Muscle layer of duodenum (tissue), 2 donors: ENCODE measurements around the gene HERC5.
A peak's percentile ranks its signal among the peaks of the same experiment; 100 is the strongest.

ENCODE experiments used
- H3K27ac ChIP-seq: one replicate; pipeline ENCODE4 v1.7.0; 2013; ENCODE audit warnings: mild to moderate bottlenecking, low read length
- H3K27me3 ChIP-seq: one replicate; pipeline ENCODE4 v1.7.0; 2013; ENCODE audit warnings: low read depth, mild to moderate bottlenecking, control low read depth, low read length
- H3K36me3 ChIP-seq, 2 donors: one replicate each; pipeline ENCODE4 v1.7.0; 2013; ENCODE audit warnings: low read length in 2 of 2, control low read depth in 1 of 2, mild to moderate bottlenecking in 1 of 2; ENCODE audit not compliant: insufficient read depth in 2 of 2, control insufficient read depth in 1 of 2
- H3K4me1 ChIP-seq, 2 donors: one replicate each; pipeline ENCODE4 v1.7.0; 2013; ENCODE audit warnings: low read length in 2 of 2, mild to moderate bottlenecking in 2 of 2, control low read depth in 1 of 2, moderate library complexity in 1 of 2; ENCODE audit not compliant: insufficient read depth in 2 of 2, control insufficient read depth in 1 of 2
- H3K4me3 ChIP-seq, 2 donors: one replicate each; pipeline ENCODE4 v1.7.0; 2013; ENCODE audit warnings: low read length in 2 of 2, low read depth in 1 of 2, mild to moderate bottlenecking in 1 of 2
- H3K9me3 ChIP-seq, 2 donors: one replicate each; pipeline ENCODE4 v1.7.0; 2013; ENCODE audit warnings: low read length in 2 of 2, control low read depth in 1 of 2, mild to moderate bottlenecking in 1 of 2; ENCODE audit not compliant: control insufficient read depth in 1 of 2
- donor health status: healthy.

Gene HERC5

GRCh38 chr4:88448889-88449288 lies 8.0 kb upstream of the HERC5 start:
- Histone ChIP-seq H3K4me3 (no peak overlapping the region), H3K27me3 (no peaks in the 10 kb centered on the region), H3K36me3 (no peaks in the 10 kb centered on the region), H3K4me1 (no peaks in the 10 kb centered on the region), H3K9me3 (no peaks in the 10 kb centered on the region), H3K27ac (no peak overlapping the region)

- H3K36me3 ChIP-seq = no peaks in the 10 kb centered on the region
- H3K27ac ChIP-seq = no peak overlapping the region
- H3K27me3 ChIP-seq = no peaks in the 10 kb centered on the region
- H3K4me3 ChIP-seq = no peak overlapping the region
- no peaks in the 10 kb centered on the region for H3K9me3 ChIP-seq
- no peaks in the 10 kb centered on the region for H3K4me1 ChIP-seq
These were observed 7.6 kb upstream of the HERC5 start for GRCh38 chr4:88449290-88449689.

- Histone ChIP-seq H3K36me3 (no peaks in the 10 kb centered on the region), H3K4me3 (no peak overlapping the region), H3K4me1 (no peaks in the 10 kb centered on the region), H3K27ac (no peak overlapping the region), H3K27me3 (no peaks in the 10 kb centered on the region), H3K9me3 (no peaks in the 10 kb centered on the region)
These were observed 5.7 kb upstream of the HERC5 start for GRCh38 chr4:88451205-88451604.

- Histone ChIP-seq H3K27ac (no peak overlapping the region), H3K36me3 (no peaks in the 10 kb centered on the region), H3K4me3 (no peak overlapping the region), H3K9me3 (no peaks in the 10 kb centered on the region), H3K4me1 (no peaks in the 10 kb centered on the region), H3K27me3 (no peaks in the 10 kb centered on the region)
These were observed 4.0 kb upstream of the HERC5 start for GRCh38 chr4:88452912-88453311.

GRCh38 chr4:88457307-88458103 lies 586 bp downstream of the HERC5 start:
- peak overlapping the region; percentile 69 to 87 for H3K4me3 ChIP-seq
- H3K27me3 ChIP-seq = no peaks in the 10 kb centered on the region
- H3K27ac ChIP-seq = no peak overlapping the region
- peaks cover 6% of the 10 kb centered on the region in 2 donors for H3K36me3 ChIP-seq
- no peaks in the 10 kb centered on the region for H3K9me3 ChIP-seq
- H3K4me1 ChIP-seq = no peaks in the 10 kb centered on the region

- no peaks in the 10 kb centered on the region for H3K27me3 ChIP-seq
- peaks cover 7 to 13% of the 10 kb centered on the region in 2 donors for H3K36me3 ChIP-seq
- H3K4me1 ChIP-seq = no peaks in the 10 kb centered on the region
- H3K27ac ChIP-seq = no peak overlapping the region
- H3K4me3 ChIP-seq = peak overlapping the region; percentile 69 to 87
- no peaks in the 10 kb centered on the region for H3K9me3 ChIP-seq
These were observed 1.3 kb downstream of the HERC5 start for GRCh38 chr4:88458104-88458740.

GRCh38 chr4:88465653-88466192 lies 8.8 kb downstream of the HERC5 start:
- H3K27ac ChIP-seq = no peak overlapping the region

GRCh38 chr4:88467392-88467791 lies 10.5 kb downstream of the HERC5 start:
- no peak overlapping the region for H3K4me3 ChIP-seq
- H3K27ac ChIP-seq = no peak overlapping the region
- no peaks in the 10 kb centered on the region for H3K27me3 ChIP-seq
- H3K4me1 ChIP-seq = no peaks in the 10 kb centered on the region
- peaks cover 29 to 42% of the 10 kb centered on the region in 2 donors for H3K36me3 ChIP-seq
- no peaks in the 10 kb centered on the region for H3K9me3 ChIP-seq

More at GRCh38 chr4:88465653-88466192, 8.8 kb downstream of the HERC5 start:
- no peaks in the 10 kb centered on the region for H3K9me3 ChIP-seq
- H3K4me3 ChIP-seq = no peak overlapping the region
- H3K4me1 ChIP-seq = no peaks in the 10 kb centered on the region
- peaks cover 34 to 44% of the 10 kb centered on the region in 2 donors for H3K36me3 ChIP-seq
- H3K27me3 ChIP-seq = no peaks in the 10 kb centered on the region

GRCh38 chr4:88477229-88477860 lies 20.4 kb downstream of the HERC5 start:
- Histone ChIP-seq H3K4me1 (no peaks in the 10 kb centered on the region), H3K36me3 (peaks cover 1 to 5% of the 10 kb centered on the region in 2 donors), H3K4me3 (no peak overlapping the region), H3K27me3 (no peaks in the 10 kb centered on the region), H3K9me3 (no peaks in the 10 kb centered on the region), H3K27ac (no peak overlapping the region)

GRCh38 chr4:88478247-88478646 lies 21.3 kb downstream of the HERC5 start:
- Histone ChIP-seq H3K27ac (no peak overlapping the region), H3K36me3 (peaks cover 0 to 5% of the 10 kb centered on the region in 2 donors), H3K9me3 (no peaks in the 10 kb centered on the region), H3K4me1 (no peaks in the 10 kb centered on the region), H3K4me3 (no peak overlapping the region), H3K27me3 (no peaks in the 10 kb centered on the region)

GRCh38 chr4:88481537-88481936 lies 24.6 kb downstream of the HERC5 start:
- Histone ChIP-seq H3K27me3 (no peaks in the 10 kb centered on the region), H3K4me1 (no peaks in the 10 kb centered on the region), H3K4me3 (no peak overlapping the region), H3K27ac (no peak overlapping the region), H3K9me3 (no peaks in the 10 kb centered on the region), H3K36me3 (no peaks in the 10 kb centered on the region)
